Forelimb muscle (tissue), 1 donor: ENCODE measurements around the gene GNAZ. TPM values are rescaled to one million over a fixed set of nuclear protein-coding genes. Genes with fewer than 3 reads are reported as not detected.

Experiments
- DNase-seq: peaks from one replicate; pipeline ENCODE4 v3.0.0-alpha.2; 2013; ENCODE audit warnings: low read depth
- polyA plus RNA-seq: library from polyadenylated mRNA; unstranded; fragments of 120-200 nt; gene quantifications from one replicate; pipeline ENCODE4 v1.2.1, GENCODE V29; 2013; ENCODE audit not compliant: insufficient read length

The GNAZ gene
- polyA plus RNA-seq, 1 donor: 2.7 TPM

- DNase-seq: no peak
Observed at GRCh38 chr22:23076896-23077572, 6.7 kb downstream of the GNAZ start.

GRCh38 chr22:23077627-23078461 is 7.5 kb downstream of the GNAZ start:
- no peak for DNase-seq

GRCh38 chr22:23078462-23078787 is 8.1 kb downstream of the GNAZ start:
- DNase-seq: no peak

- no peak for DNase-seq
Observed at GRCh38 chr22:23079240-23079768, 9.0 kb downstream of the GNAZ start.

GRCh38 chr22:23079814-23080521 is 9.6 kb downstream of the GNAZ start:
- no peak for DNase-seq

GRCh38 chr22:23080613-23081290 is 10.4 kb downstream of the GNAZ start:
- DNase-seq: no peak

GRCh38 chr22:23082534-23083314 is 12.4 kb downstream of the GNAZ start:
- DNase-seq: no peak

- DNase-seq: no peak
Observed at GRCh38 chr22:23083315-23084021, 13.1 kb downstream of the GNAZ start.

GRCh38 chr22:23084453-23085350 is 14.4 kb downstream of the GNAZ start:
- no peak for DNase-seq

- no peak for DNase-seq
Observed at GRCh38 chr22:23085351-23085671, 15.0 kb downstream of the GNAZ start.

GRCh38 chr22:23085785-23086184 is 15.5 kb downstream of the GNAZ start:
- DNase-seq: no peak

GRCh38 chr22:23086263-23086662 is 15.9 kb downstream of the GNAZ start:
- no peak for DNase-seq

- DNase-seq: no peak
Observed at GRCh38 chr22:23086787-23087186, 16.5 kb downstream of the GNAZ start.

GRCh38 chr22:23088199-23088604 is 17.9 kb downstream of the GNAZ start:
- DNase-seq: no peak

GRCh38 chr22:23089010-23089409 is 18.7 kb downstream of the GNAZ start:
- DNase-seq: no peak

GRCh38 chr22:23089633-23090456 is 19.5 kb downstream of the GNAZ start:
- DNase-seq: no peak

GRCh38 chr22:23090457-23090835 is 20.1 kb downstream of the GNAZ start:
- no peak for DNase-seq

- no peak for DNase-seq
Observed at GRCh38 chr22:23091760-23092159, 21.4 kb downstream of the GNAZ start.
